Measurements from ENCODE around the gene SORCS1.

Gene SORCS1

DNA sequence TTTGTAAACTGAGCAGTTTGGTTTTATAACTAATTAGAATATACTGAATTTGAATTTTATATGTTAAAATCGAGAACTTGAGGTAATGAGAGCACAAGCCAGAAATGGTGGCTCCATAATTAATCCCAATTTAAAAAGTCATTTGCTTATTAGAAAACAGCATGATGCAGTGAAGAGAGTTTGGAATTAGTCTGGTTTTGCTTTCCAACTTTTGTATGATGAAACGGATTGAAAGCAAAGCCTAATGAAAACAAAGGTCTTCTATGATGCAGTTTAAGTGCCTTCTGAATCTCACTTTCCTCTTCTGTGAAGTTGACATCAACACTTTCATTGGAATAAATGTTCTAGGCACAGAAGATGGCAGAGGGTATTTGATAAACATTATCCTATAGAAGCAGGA, 89.4 kb downstream of the SORCS1 start:
- WGBS, 2 experiments (ENCODE audit: insufficient coverage in 2 of 2): no CpG with 5 or more reads among the region's 2 CpGs
- H3K4me3 ChIP-seq (ENCODE audit: extremely low read depth, insufficient read depth, low read length, poor library complexity, severe bottlenecking): no peak overlapping the region
- H3K27ac ChIP-seq (ENCODE audit: low read depth, low read length, severe bottlenecking): no peak overlapping the region
- no peaks in the 10 kb centered on the region for H3K4me1 ChIP-seq (ENCODE audit: control insufficient read depth, insufficient read depth, low read length, poor library complexity, severe bottlenecking)
- no peaks in the 10 kb centered on the region for H3K9me3 ChIP-seq (ENCODE audit: control insufficient read depth, low read length)
- H3K36me3 ChIP-seq (ENCODE audit: control insufficient read depth, insufficient read depth, low read length): no peaks in the 10 kb centered on the region

GRCh38 chr10:107072786-107073185, 91.7 kb downstream of the SORCS1 start:
- H3K4me1 ChIP-seq (ENCODE audit: control insufficient read depth, insufficient read depth, low read length, poor library complexity, severe bottlenecking): no peaks in the 10 kb centered on the region
- no peak overlapping the region for H3K27ac ChIP-seq (ENCODE audit: low read depth, low read length, severe bottlenecking)
- no peaks in the 10 kb centered on the region for H3K9me3 ChIP-seq (ENCODE audit: control insufficient read depth, low read length)
- H3K4me3 ChIP-seq (ENCODE audit: extremely low read depth, insufficient read depth, low read length, poor library complexity, severe bottlenecking): no peak overlapping the region
- H3K36me3 ChIP-seq (ENCODE audit: control insufficient read depth, insufficient read depth, low read length): no peaks in the 10 kb centered on the region
- WGBS, 2 experiments (ENCODE audit: insufficient coverage in 2 of 2): 67 to 84% methylated on average over 2 of the region's 5 CpGs

DNA sequence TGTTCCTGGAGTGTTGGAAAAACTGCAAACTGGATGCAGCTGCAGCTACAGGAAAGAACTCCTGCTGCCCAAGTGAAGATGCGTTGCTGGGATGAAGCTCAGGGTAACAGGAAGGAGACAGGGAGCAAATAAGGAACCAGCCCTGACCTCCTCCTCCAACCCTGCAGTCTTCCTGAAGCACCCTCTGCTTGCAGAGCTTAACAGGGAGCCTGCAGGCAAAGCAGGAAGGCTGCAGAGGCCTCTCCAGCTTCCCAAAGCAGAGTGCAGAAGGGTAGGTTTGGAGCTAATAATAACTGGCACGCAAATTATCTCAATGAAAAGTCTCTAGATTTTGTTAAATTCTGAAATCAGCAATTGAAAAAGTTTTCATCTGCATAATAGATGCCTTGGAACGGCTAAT, 92.5 kb downstream of the SORCS1 start:
- 75 to 100% methylated on average over 1 of the region's 3 CpGs for WGBS, 2 experiments (ENCODE audit: insufficient coverage in 2 of 2)
- H3K27ac ChIP-seq (ENCODE audit: low read depth, low read length, severe bottlenecking): no peak overlapping the region
- no peaks in the 10 kb centered on the region for H3K4me1 ChIP-seq (ENCODE audit: control insufficient read depth, insufficient read depth, low read length, poor library complexity, severe bottlenecking)
- no peaks in the 10 kb centered on the region for H3K36me3 ChIP-seq (ENCODE audit: control insufficient read depth, insufficient read depth, low read length)
- H3K9me3 ChIP-seq (ENCODE audit: control insufficient read depth, low read length): no peaks in the 10 kb centered on the region
- H3K4me3 ChIP-seq (ENCODE audit: extremely low read depth, insufficient read depth, low read length, poor library complexity, severe bottlenecking): no peak overlapping the region

GRCh38 chr10:107071301-107071700, 93.2 kb downstream of the SORCS1 start:
- Histone ChIP-seq H3K36me3 (ENCODE audit: control insufficient read depth, insufficient read depth, low read length) (no peaks in the 10 kb centered on the region), H3K27ac (ENCODE audit: low read depth, low read length, severe bottlenecking) (no peak overlapping the region), H3K4me3 (ENCODE audit: extremely low read depth, insufficient read depth, low read length, poor library complexity, severe bottlenecking) (no peak overlapping the region), H3K4me1 (ENCODE audit: control insufficient read depth, insufficient read depth, low read length, poor library complexity, severe bottlenecking) (no peaks in the 10 kb centered on the region), H3K9me3 (ENCODE audit: control insufficient read depth, low read length) (no peaks in the 10 kb centered on the region)
- WGBS, 2 experiments (ENCODE audit: insufficient coverage in 2 of 2): 100% methylated on average over 2 of the region's 4 CpGs; no CpG with 5 or more reads in 1 of the 2 experiments

DNA sequence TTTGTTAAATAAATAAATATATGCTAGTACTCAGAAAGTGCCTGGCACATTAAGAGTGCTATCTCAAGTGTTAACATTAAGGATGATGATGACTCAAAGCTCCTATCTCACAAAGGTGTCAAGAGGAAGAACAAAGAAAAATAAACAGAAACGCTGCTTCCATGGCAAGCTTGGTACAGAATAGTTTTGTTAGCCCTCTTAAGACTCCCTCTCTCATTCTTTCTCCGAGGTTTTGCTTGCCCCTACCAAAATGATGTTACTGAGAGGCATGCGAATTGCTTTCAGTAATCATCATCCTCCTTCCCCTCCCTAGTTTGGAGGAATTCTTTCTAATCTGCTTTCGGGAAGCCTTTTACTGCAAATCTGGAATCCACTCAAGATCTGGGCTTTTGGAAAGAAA, 96.7 kb downstream of the SORCS1 start:
- WGBS, 2 experiments (ENCODE audit: insufficient coverage in 2 of 2): 61 to 65% methylated on average over 2 to 3 of the region's 4 CpGs
- Histone ChIP-seq H3K27ac (ENCODE audit: low read depth, low read length, severe bottlenecking) (no peak overlapping the region), H3K4me1 (ENCODE audit: control insufficient read depth, insufficient read depth, low read length, poor library complexity, severe bottlenecking) (no peaks in the 10 kb centered on the region)

GRCh38 chr10:107064075-107064474, 100.4 kb downstream of the SORCS1 start:
- WGBS, 2 experiments (ENCODE audit: insufficient coverage in 2 of 2): 50 to 100% methylated on average over 1 of the region's 5 CpGs
- Histone ChIP-seq H3K36me3 (ENCODE audit: control insufficient read depth, insufficient read depth, low read length) (no peaks in the 10 kb centered on the region), H3K4me3 (ENCODE audit: extremely low read depth, insufficient read depth, low read length, poor library complexity, severe bottlenecking) (no peak overlapping the region)

More for the DNA sequence above, 96.7 kb downstream of the SORCS1 start:
- no peaks in the 10 kb centered on the region for H3K36me3 ChIP-seq (ENCODE audit: control insufficient read depth, insufficient read depth, low read length)
- H3K4me3 ChIP-seq (ENCODE audit: extremely low read depth, insufficient read depth, low read length, poor library complexity, severe bottlenecking): no peak overlapping the region
- H3K9me3 ChIP-seq (ENCODE audit: control insufficient read depth, low read length): no peaks in the 10 kb centered on the region

DNA sequence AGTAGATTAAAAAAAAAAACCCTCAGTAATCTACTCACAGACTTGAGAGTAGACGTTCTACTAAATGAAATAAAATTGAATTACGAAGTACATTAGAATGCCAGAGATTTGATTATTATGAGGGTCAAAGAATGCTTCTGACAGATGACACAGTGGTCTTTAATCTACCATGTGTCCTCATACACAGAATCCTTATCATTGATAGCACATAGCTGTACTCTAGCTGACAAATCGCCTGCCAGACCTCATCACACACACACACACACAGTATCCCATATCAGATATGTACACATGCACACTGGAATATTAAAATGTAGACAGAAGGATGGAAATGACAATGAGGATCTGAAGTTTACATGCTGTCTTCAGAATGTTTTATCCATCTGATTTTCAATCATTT, 104.6 kb downstream of the SORCS1 start:
- WGBS, 2 experiments (ENCODE audit: insufficient coverage in 2 of 2): no CpG with 5 or more reads among the region's 3 CpGs

More at GRCh38 chr10:107064075-107064474, 100.4 kb downstream of the SORCS1 start:
- H3K4me1 ChIP-seq (ENCODE audit: control insufficient read depth, insufficient read depth, low read length, poor library complexity, severe bottlenecking): no peaks in the 10 kb centered on the region
- H3K27ac ChIP-seq (ENCODE audit: low read depth, low read length, severe bottlenecking): no peak overlapping the region
- H3K9me3 ChIP-seq (ENCODE audit: control insufficient read depth, low read length): no peaks in the 10 kb centered on the region

GRCh38 chr10:107059068-107059804, 105.3 kb downstream of the SORCS1 start:
- Histone ChIP-seq H3K4me1 (ENCODE audit: control insufficient read depth, insufficient read depth, low read length, poor library complexity, severe bottlenecking) (no peaks in the 10 kb centered on the region), H3K27ac (ENCODE audit: low read depth, low read length, severe bottlenecking) (no peak overlapping the region), H3K9me3 (ENCODE audit: control insufficient read depth, low read length) (no peaks in the 10 kb centered on the region), H3K36me3 (ENCODE audit: control insufficient read depth, insufficient read depth, low read length) (no peaks in the 10 kb centered on the region), H3K4me3 (ENCODE audit: extremely low read depth, insufficient read depth, low read length, poor library complexity, severe bottlenecking) (no peak overlapping the region)
- WGBS, 2 experiments (ENCODE audit: insufficient coverage in 2 of 2): 50 to 91% methylated on average over 2 to 3 of the region's 4 CpGs

More for the DNA sequence above, 104.6 kb downstream of the SORCS1 start:
- Histone ChIP-seq H3K36me3 (ENCODE audit: control insufficient read depth, insufficient read depth, low read length) (no peaks in the 10 kb centered on the region), H3K9me3 (ENCODE audit: control insufficient read depth, low read length) (no peaks in the 10 kb centered on the region), H3K4me3 (ENCODE audit: extremely low read depth, insufficient read depth, low read length, poor library complexity, severe bottlenecking) (no peak overlapping the region), H3K27ac (ENCODE audit: low read depth, low read length, severe bottlenecking) (no peak overlapping the region), H3K4me1 (ENCODE audit: control insufficient read depth, insufficient read depth, low read length, poor library complexity, severe bottlenecking) (no peaks in the 10 kb centered on the region)

DNA sequence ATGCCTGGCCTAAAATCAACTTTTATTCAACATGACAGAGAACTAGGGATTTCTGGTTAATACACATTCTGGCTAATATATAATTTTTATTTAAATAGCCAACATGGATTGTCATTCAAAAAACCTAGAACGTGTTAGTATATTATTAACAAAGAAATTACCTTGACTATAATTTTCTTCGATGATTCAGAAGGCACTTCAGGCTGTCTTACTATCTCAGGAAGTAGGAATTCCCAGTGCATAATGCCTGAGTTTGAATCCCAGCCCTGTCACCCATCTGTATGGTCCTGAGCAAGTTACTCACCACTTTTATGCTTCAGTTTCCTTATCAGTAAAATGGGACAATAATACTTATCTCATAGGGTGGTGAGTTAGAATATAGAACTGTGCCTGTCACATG, 106.2 kb downstream of the SORCS1 start:
- no peak overlapping the region for H3K27ac ChIP-seq (ENCODE audit: low read depth, low read length, severe bottlenecking)
- no peaks in the 10 kb centered on the region for H3K9me3 ChIP-seq (ENCODE audit: control insufficient read depth, low read length)
- H3K4me3 ChIP-seq (ENCODE audit: extremely low read depth, insufficient read depth, low read length, poor library complexity, severe bottlenecking): no peak overlapping the region
- no peaks in the 10 kb centered on the region for H3K36me3 ChIP-seq (ENCODE audit: control insufficient read depth, insufficient read depth, low read length)
- no peaks in the 10 kb centered on the region for H3K4me1 ChIP-seq (ENCODE audit: control insufficient read depth, insufficient read depth, low read length, poor library complexity, severe bottlenecking)
- no CpG with 5 or more reads among the region's 2 CpGs for WGBS, 2 experiments (ENCODE audit: insufficient coverage in 2 of 2)

- WGBS, 2 experiments (ENCODE audit: insufficient coverage in 2 of 2): 79 to 100% methylated on average over 2 of the region's 2 CpGs
- H3K4me3 ChIP-seq (ENCODE audit: extremely low read depth, insufficient read depth, low read length, poor library complexity, severe bottlenecking): no peak overlapping the region
- no peak overlapping the region for H3K27ac ChIP-seq (ENCODE audit: low read depth, low read length, severe bottlenecking)
- H3K4me1 ChIP-seq (ENCODE audit: control insufficient read depth, insufficient read depth, low read length, poor library complexity, severe bottlenecking): no peaks in the 10 kb centered on the region
- no peaks in the 10 kb centered on the region for H3K36me3 ChIP-seq (ENCODE audit: control insufficient read depth, insufficient read depth, low read length)
- H3K9me3 ChIP-seq (ENCODE audit: control insufficient read depth, low read length): no peaks in the 10 kb centered on the region
These were observed 108.3 kb downstream of the SORCS1 start for GRCh38 chr10:107056182-107056581.

DNA sequence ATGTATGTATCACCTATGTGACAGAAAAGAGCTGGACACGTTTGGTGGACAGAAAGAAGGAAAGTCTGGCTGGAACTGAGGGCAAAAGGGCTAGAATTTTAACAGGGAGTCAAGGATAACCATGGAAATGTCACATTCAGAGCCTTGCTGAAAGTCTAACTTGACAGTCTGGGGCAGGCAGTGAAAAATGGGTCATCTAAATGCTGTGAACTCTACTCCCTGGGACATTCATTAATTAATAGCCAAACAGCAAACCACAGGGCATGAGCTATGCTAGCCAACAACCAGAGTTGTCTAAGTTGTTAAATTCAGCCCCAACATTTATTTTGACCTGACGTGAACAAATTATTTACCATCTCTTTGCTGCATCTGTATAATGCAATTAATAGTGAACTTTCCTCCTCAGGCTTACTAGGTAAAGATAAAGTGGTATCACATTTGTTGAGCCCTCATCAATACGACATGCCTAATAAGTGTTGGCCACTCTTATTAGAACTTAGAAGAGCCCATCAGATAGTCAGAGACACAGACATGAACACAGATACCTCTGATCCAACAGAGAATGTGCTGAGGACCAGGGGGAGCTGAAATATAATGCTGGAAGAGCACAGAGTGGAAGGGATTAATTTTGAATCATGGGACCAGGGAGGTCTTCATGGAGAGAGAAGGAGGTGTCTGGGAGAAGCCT, 109.9 kb downstream of the SORCS1 start:
- Histone ChIP-seq H3K4me1 (ENCODE audit: control insufficient read depth, insufficient read depth, low read length, poor library complexity, severe bottlenecking) (no peaks in the 10 kb centered on the region), H3K36me3 (ENCODE audit: control insufficient read depth, insufficient read depth, low read length) (no peaks in the 10 kb centered on the region), H3K4me3 (ENCODE audit: extremely low read depth, insufficient read depth, low read length, poor library complexity, severe bottlenecking) (no peak overlapping the region), H3K9me3 (ENCODE audit: control insufficient read depth, low read length) (no peaks in the 10 kb centered on the region), H3K27ac (ENCODE audit: low read depth, low read length, severe bottlenecking) (no peak overlapping the region)
- WGBS, 2 experiments (ENCODE audit: insufficient coverage in 2 of 2): 67 to 85% methylated on average over 1 of the region's 3 CpGs

Measured in mesodermal cell (in vitro differentiated cells).